Peyer's patch (tissue), 4 donors: Measurements from ENCODE around the gene WSB2. TPM values are rescaled to one million over a fixed set of nuclear protein-coding genes. Genes with fewer than 3 reads are reported as not detected.
A peak's percentile ranks its signal among the peaks of the same experiment; 100 is the strongest.

ENCODE experiments used
- DNase-seq, 3 donors: peaks; one replicate each; pipeline ENCODE4 v3.0.0-alpha.2; 2017 to 2019
- H3K27ac ChIP-seq, 4 donors: fragments of 200-600 bp; sonication (generic); one replicate each; pipeline ENCODE4 v1.5.1; 2016 to 2019
- H3K27me3 ChIP-seq, 2 donors: fragments of 200-600 bp; sonication (generic); one replicate each; pipeline ENCODE4 v1.5.1; 2019
- H3K36me3 ChIP-seq, 3 donors: fragments of 200-600 bp; sonication (generic); one replicate each; pipeline ENCODE4 v1.5.1; 2016 to 2019
- H3K4me1 ChIP-seq, 4 donors: fragments of 200-600 bp; sonication (generic); one replicate each; pipeline ENCODE4 v1.5.1; 2016 to 2019
- H3K4me3 ChIP-seq, 4 donors: fragments of 200-600 bp; sonication (generic); 1 replicate in 3 of 4; 2 replicates in 1 of 4; pipeline ENCODE4 v1.5.1; 2016 to 2019; ENCODE audit warnings: mild to moderate bottlenecking in 1 of 4
- H3K9me3 ChIP-seq, 4 donors: fragments of 200-600 bp; sonication (generic); one replicate each; pipeline ENCODE4 v1.5.1; 2016 to 2019; ENCODE audit warnings: mild to moderate bottlenecking in 1 of 4
- CTCF ChIP-seq, 6 experiments: fragments of 450-650 bp in 4 of 6; fragments of 200-600 bp in 2 of 6; sonication (generic) in 1 of 6; IDR thresholded peaks; one replicate each; pipeline ENCODE4 v1.5.1; 2017 to 2019; ENCODE audit warnings: antibody characterized with exemption in 6 of 6, mild to moderate bottlenecking in 3 of 6, moderate library complexity in 1 of 6
- POLR2A ChIP-seq, 2 donors: fragments of 450-650 bp; IDR thresholded peaks; one replicate each; pipeline ENCODE4 v1.5.1; 2017; ENCODE audit warnings: antibody characterized with exemption in 2 of 2, mild to moderate bottlenecking in 2 of 2, moderate library complexity in 2 of 2
- total RNA-seq, 4 donors: library from RNA; depleted of rRNA; stranded (reverse); fragments of >200 nt; gene quantifications; one replicate each; pipeline ENCODE4 v1.1.0, GENCODE V29; 2016

WSB2 gene
- total RNA-seq, 4 donors from 2014 or later: 76.7 to 146 (median 110) TPM

GRCh38 chr12:118070650-118071049, 9.7 kb upstream of the WSB2 start:
- Histone ChIP-seq H3K27me3 (no peaks in the 10 kb centered on the region), H3K4me1 (peaks cover 0 to under 1% (median 0%) of the 10 kb centered on the region in 4 donors), H3K36me3 (peaks cover 0 to 22% (median 0%) of the 10 kb centered on the region in 3 donors), H3K27ac (no peak overlapping the region), H3K9me3 (no peaks in the 10 kb centered on the region), H3K4me3 (no peak overlapping the region)
- DNase-seq: no peak
- no peak for TF ChIP-seq POLR2A (IDR thresholded peaks at IDR 0.05)
- TF ChIP-seq CTCF (IDR thresholded peaks at IDR 0.05): no peak

GRCh38 chr12:118068445-118068844, 7.5 kb upstream of the WSB2 start:
- peaks cover 0 to 11% (median 0%) of the 10 kb centered on the region in 3 donors for H3K36me3 ChIP-seq
- H3K4me1 ChIP-seq: peaks cover 0 to 21% (median 5%) of the 10 kb centered on the region in 4 donors
- H3K27me3 ChIP-seq: no peaks in the 10 kb centered on the region
- DNase-seq: no peak
- H3K9me3 ChIP-seq: no peaks in the 10 kb centered on the region
- TF ChIP-seq POLR2A (IDR thresholded peaks at IDR 0.05): no peak
- TF ChIP-seq CTCF (IDR thresholded peaks at IDR 0.05): no peak
- H3K27ac ChIP-seq: no peak overlapping the region
- H3K4me3 ChIP-seq: no peak overlapping the region

- H3K36me3 ChIP-seq: peaks cover 0 to 6% (median 0%) of the 10 kb centered on the region in 3 donors
- H3K4me3 ChIP-seq: no peak overlapping the region
- TF ChIP-seq POLR2A (IDR thresholded peaks at IDR 0.05) (no peak), CTCF (IDR thresholded peaks at IDR 0.05) (no peak)
- H3K27ac ChIP-seq: no peak overlapping the region
- peaks cover 0 to 30% (median 5%) of the 10 kb centered on the region in 4 donors for H3K4me1 ChIP-seq
- H3K27me3 ChIP-seq: no peaks in the 10 kb centered on the region
- H3K9me3 ChIP-seq: no peaks in the 10 kb centered on the region
- DNase-seq: no peak
Observed at GRCh38 chr12:118065380-118065779, 4.4 kb upstream of the WSB2 start.

GRCh38 chr12:118064608-118065007, 3.6 kb upstream of the WSB2 start:
- no peak for DNase-seq

GRCh38 chr12:118063576-118064391, 2.8 kb upstream of the WSB2 start:
- Histone ChIP-seq H3K27me3 (no peaks in the 10 kb centered on the region), H3K27ac (peak overlapping the region in 2 of 4 donors; percentile 75 to 98), H3K4me3 (no peak overlapping the region), H3K4me1 (peaks cover 0 to 44% (median 5%) of the 10 kb centered on the region in 4 donors), H3K9me3 (no peaks in the 10 kb centered on the region), H3K36me3 (no peaks in the 10 kb centered on the region)
- DNase-seq: no peak
- TF ChIP-seq CTCF (IDR thresholded peaks at IDR 0.05) (no peak), POLR2A (IDR thresholded peaks at IDR 0.05) (no peak)

More at GRCh38 chr12:118064608-118065007, 3.6 kb upstream of the WSB2 start:
- H3K4me3 ChIP-seq: no peak overlapping the region
- H3K27ac ChIP-seq: peak overlapping the region in 2 of 4 donors; percentile 75 to 98
- H3K4me1 ChIP-seq: peaks cover 0 to 37% (median 5%) of the 10 kb centered on the region in 4 donors
- H3K27me3 ChIP-seq: no peaks in the 10 kb centered on the region
- peaks cover 0 to 3% (median 0%) of the 10 kb centered on the region in 3 donors for H3K36me3 ChIP-seq
- TF ChIP-seq CTCF (IDR thresholded peaks at IDR 0.05) (peak in 1 of 6 experiments; percentile 12), POLR2A (IDR thresholded peaks at IDR 0.05) (no peak)
- no peaks in the 10 kb centered on the region for H3K9me3 ChIP-seq
